ENCODE measurements around the gene DXO.

The DXO gene

GRCh38 chr6:31943742-31944141 is 28.2 kb downstream of the DXO start:
- TF ChIP-seq CREB1 (IDR thresholded peaks at IDR 0.05; ENCODE audit: low read depth) (no peak), TEAD4 (IDR thresholded peaks at IDR 0.05) (no peak), REST (IDR thresholded peaks at IDR 0.05; ENCODE audit: low read depth) (no peak), NFIC (IDR thresholded peaks at IDR 0.05) (no peak), EP300 (IDR thresholded peaks at IDR 0.05; ENCODE audit: borderline replicate concordance) (no peak), EGR1 (IDR thresholded peaks at IDR 0.05) (no peak), TAF1 (IDR thresholded peaks at IDR 0.05; ENCODE audit: low read depth) (no peak), USF1 (IDR thresholded peaks at IDR 0.05) (no peak), TCF12 (IDR thresholded peaks at IDR 0.05; ENCODE audit: low read depth) (no peak), YY1 (IDR thresholded peaks at IDR 0.05; ENCODE audit: low read depth) (no peak), CEBPB (IDR thresholded peaks at IDR 0.05) (no peak), ZBTB7A (IDR thresholded peaks at IDR 0.05; ENCODE audit: low read depth) (no peak), FOXM1 (IDR thresholded peaks at IDR 0.05; ENCODE audit: borderline replicate concordance, low read depth) (no peak), RAD21 (IDR thresholded peaks at IDR 0.05; ENCODE audit: low read depth) (no peak)
- TF ChIP-seq, protein P1, sequence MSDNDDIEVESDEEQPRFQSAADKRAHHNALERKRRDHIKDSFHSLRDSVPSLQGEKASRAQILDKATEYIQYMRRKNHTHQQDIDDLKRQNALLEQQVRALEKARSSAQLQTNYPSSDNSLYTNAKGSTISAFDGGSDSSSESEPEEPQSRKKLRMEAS (IDR thresholded peaks at IDR 0.05): no peak

DNA sequence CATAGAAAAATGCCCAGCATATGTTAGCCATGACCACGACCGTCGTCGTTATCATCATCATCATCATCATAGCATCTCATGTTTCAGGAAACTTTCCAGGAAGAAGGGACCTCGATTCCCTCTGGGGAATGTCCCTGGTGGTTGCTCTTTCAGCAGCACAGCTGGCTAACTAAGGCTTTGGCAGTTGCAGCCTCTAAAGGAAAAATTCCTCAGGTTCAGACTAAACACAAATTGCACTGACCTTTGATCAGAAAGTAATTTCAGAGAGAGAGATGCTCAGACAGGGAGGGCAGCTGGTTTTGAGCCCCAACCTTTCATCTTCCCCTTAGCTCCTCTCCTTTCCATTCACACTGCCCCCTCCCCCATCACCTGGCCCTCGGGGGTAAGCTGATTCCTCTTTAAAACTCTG is 31.7 kb downstream of the DXO start:
- TF ChIP-seq TAF1 (IDR thresholded peaks at IDR 0.05; ENCODE audit: low read depth) (no peak), FOXM1 (IDR thresholded peaks at IDR 0.05; ENCODE audit: borderline replicate concordance, low read depth) (no peak), TCF12 (IDR thresholded peaks at IDR 0.05; ENCODE audit: low read depth) (no peak), NFIC (IDR thresholded peaks at IDR 0.05) (no peak), CREB1 (IDR thresholded peaks at IDR 0.05; ENCODE audit: low read depth) (no peak), EP300 (IDR thresholded peaks at IDR 0.05; ENCODE audit: borderline replicate concordance) (no peak), YY1 (IDR thresholded peaks at IDR 0.05; ENCODE audit: low read depth) (no peak), USF1 (IDR thresholded peaks at IDR 0.05) (no peak), EGR1 (IDR thresholded peaks at IDR 0.05) (no peak), RAD21 (IDR thresholded peaks at IDR 0.05; ENCODE audit: low read depth) (no peak), CEBPB (IDR thresholded peaks at IDR 0.05) (no peak)

DNA sequence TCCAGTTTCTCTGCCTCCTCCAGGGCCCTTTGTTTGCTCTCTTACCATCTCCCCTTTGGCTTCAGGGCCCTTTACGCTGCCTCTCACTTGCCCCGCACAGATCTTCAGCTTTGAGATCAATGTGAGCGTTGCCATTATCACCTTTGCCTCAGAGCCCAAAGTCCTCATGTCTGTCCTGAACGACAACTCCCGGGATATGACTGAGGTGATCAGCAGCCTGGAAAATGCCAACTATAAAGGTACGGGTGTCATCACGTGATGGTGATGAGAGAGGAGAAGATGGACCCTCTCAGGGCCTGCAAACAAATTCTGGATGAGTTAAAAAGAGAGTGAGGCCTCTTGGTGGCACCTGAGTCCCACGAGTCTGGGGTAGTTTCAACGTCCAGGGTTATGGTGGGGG is 36.1 kb downstream of the DXO start:
- TF ChIP-seq NFIC (IDR thresholded peaks at IDR 0.05): no peak
- TF ChIP-seq USF1 (IDR thresholded peaks at IDR 0.05): no peak
- no peak for TF ChIP-seq CEBPB (IDR thresholded peaks at IDR 0.05)
- no peak for TF ChIP-seq TAF1 (IDR thresholded peaks at IDR 0.05; ENCODE audit: low read depth)
- no peak for TF ChIP-seq EP300 (IDR thresholded peaks at IDR 0.05; ENCODE audit: borderline replicate concordance)
- no peak for TF ChIP-seq RAD21 (IDR thresholded peaks at IDR 0.05; ENCODE audit: low read depth)
- TF ChIP-seq EGR1 (IDR thresholded peaks at IDR 0.05): no peak
- TF ChIP-seq YY1 (IDR thresholded peaks at IDR 0.05; ENCODE audit: low read depth): no peak
- TF ChIP-seq CREB1 (IDR thresholded peaks at IDR 0.05; ENCODE audit: low read depth): no peak
- no peak for TF ChIP-seq FOXM1 (IDR thresholded peaks at IDR 0.05; ENCODE audit: borderline replicate concordance, low read depth)

GRCh38 chr6:31935021-31935420 is 36.9 kb downstream of the DXO start:
- TF ChIP-seq EGR1 (IDR thresholded peaks at IDR 0.05): no peak
- TF ChIP-seq USF1 (IDR thresholded peaks at IDR 0.05): no peak
- no peak for TF ChIP-seq EP300 (IDR thresholded peaks at IDR 0.05; ENCODE audit: borderline replicate concordance)
- TF ChIP-seq YY1 (IDR thresholded peaks at IDR 0.05; ENCODE audit: low read depth): no peak
- TF ChIP-seq ZBTB7A (IDR thresholded peaks at IDR 0.05; ENCODE audit: low read depth): no peak
- no peak for TF ChIP-seq RAD21 (IDR thresholded peaks at IDR 0.05; ENCODE audit: low read depth)
- TF ChIP-seq, protein P1 (IDR thresholded peaks at IDR 0.05): no peak
- TF ChIP-seq CEBPB (IDR thresholded peaks at IDR 0.05): no peak
- TF ChIP-seq REST (IDR thresholded peaks at IDR 0.05; ENCODE audit: low read depth): no peak
- TF ChIP-seq TEAD4 (IDR thresholded peaks at IDR 0.05): no peak
- no peak for TF ChIP-seq NFIC (IDR thresholded peaks at IDR 0.05)
- no peak for TF ChIP-seq TAF1 (IDR thresholded peaks at IDR 0.05; ENCODE audit: low read depth)
- no peak for TF ChIP-seq TCF12 (IDR thresholded peaks at IDR 0.05; ENCODE audit: low read depth)
- no peak for TF ChIP-seq FOXM1 (IDR thresholded peaks at IDR 0.05; ENCODE audit: borderline replicate concordance, low read depth)
- TF ChIP-seq CREB1 (IDR thresholded peaks at IDR 0.05; ENCODE audit: low read depth): no peak

DNA sequence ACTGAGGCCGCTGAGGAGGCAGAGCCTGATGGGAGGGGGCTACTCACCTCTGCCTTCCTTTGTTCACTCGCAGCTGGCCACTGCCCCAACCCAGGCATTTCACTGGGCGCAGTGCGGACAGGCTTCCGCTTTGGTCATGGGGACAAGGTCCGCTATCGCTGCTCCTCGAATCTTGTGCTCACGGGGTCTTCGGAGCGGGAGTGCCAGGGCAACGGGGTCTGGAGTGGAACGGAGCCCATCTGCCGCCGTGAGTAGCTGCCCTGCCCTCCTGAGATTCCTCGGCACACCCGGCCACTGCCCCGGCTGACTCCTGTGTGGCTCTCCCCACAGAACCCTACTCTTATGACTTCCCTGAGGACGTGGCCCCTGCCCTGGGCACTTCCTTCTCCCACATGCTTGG is 38.4 kb downstream of the DXO start:
- no peak for TF ChIP-seq CEBPB (IDR thresholded peaks at IDR 0.05)
- TF ChIP-seq REST (IDR thresholded peaks at IDR 0.05; ENCODE audit: low read depth): no peak
- no peak for TF ChIP-seq CREB1 (IDR thresholded peaks at IDR 0.05; ENCODE audit: low read depth)
- TF ChIP-seq EGR1 (IDR thresholded peaks at IDR 0.05): no peak
- no peak for TF ChIP-seq RAD21 (IDR thresholded peaks at IDR 0.05; ENCODE audit: low read depth)
- TF ChIP-seq, protein P1 (IDR thresholded peaks at IDR 0.05): no peak
- TF ChIP-seq FOXM1 (IDR thresholded peaks at IDR 0.05; ENCODE audit: borderline replicate concordance, low read depth): no peak
- TF ChIP-seq USF1 (IDR thresholded peaks at IDR 0.05): no peak

All from Ishikawa (cell line).